Pancreas (tissue), 10 donors: Measurements from ENCODE around the gene RAF1. TPM values are rescaled to one million over a fixed set of nuclear protein-coding genes. Genes with fewer than 3 reads are reported as not detected.
"Not testable (repeated sequence)": the region's sequence is repeated elsewhere in the genome, so short reads cannot be mapped to it uniquely, and the experiment has no call there.

Experiments used
- ATAC-seq, 4 donors: fragments of 200-7000 bp; cut with Tn5 transposase; one replicate each; pipeline versions ENCODE4 v1.8.0 to v1.9.1; 2020; ENCODE audit warnings: mild to moderate bottlenecking in 4 of 4, moderate library complexity in 4 of 4
- DNase-seq, 6 donors: peaks; one replicate each; pipeline ENCODE4 v3.0.0-alpha.2; 2020
- FAIRE-seq: peaks from 2 replicates; lab custom pipeline; 2012; peaks lifted over from hg19 to GRCh38; lab: Jason Lieb, UNC
- H3K27ac ChIP-seq, 4 donors: fragments of 200-600 bp; sonication (generic); 1 replicate in 3 of 4; 2 replicates in 1 of 4; pipeline versions ENCODE4 v1.5.0 to v1.8.0; 2020
- H3K27me3 ChIP-seq, 4 donors: fragments of 200-600 bp; one replicate each; pipeline ENCODE4 v1.8.0; 2021
- H3K36me3 ChIP-seq, 3 donors: fragments of 200-600 bp; sonication (generic) in 1 of 3; one replicate each; pipeline versions ENCODE4 v1.5.0 to v1.8.0; 2020 to 2021
- H3K4me1 ChIP-seq, 3 donors: fragments of 200-600 bp; one replicate each; pipeline ENCODE4 v1.8.0; 2021
- H3K4me3 ChIP-seq, 4 donors: fragments of 200-600 bp; sonication (generic) in 2 of 4; one replicate each; pipeline versions ENCODE4 v1.5.0 to v1.8.0; 2020 to 2021
- H3K9me3 ChIP-seq, 4 donors: fragments of 200-600 bp; one replicate each; pipeline ENCODE4 v1.8.0; 2021
- CTCF ChIP-seq, 4 donors: fragments of 200-600 bp; sonication (generic) in 3 of 4; IDR thresholded peaks; one replicate each; pipeline versions ENCODE4 v1.5.0 to v1.8.0; 2021; ENCODE audit warnings: antibody characterized with exemption in 4 of 4
- WGBS, 2 donors: extraction: QIAGEN DNeasy Blood & Tissue Kit; methylation state at CpG; one replicate each; pipeline ENCODE4 v1.1.7; 2013; 5-methylcytosine and 5-hydroxymethylcytosine counted together
- intact Hi-C, 3 donors: fragments of 100-400 bp; cut with DNase I; formaldehyde crosslinking; loops; one replicate each; pipeline versions ENCODE4 v1.11.1 to v1.14.2; 2022
- polyA plus RNA-seq, 2 donors: library from polyadenylated mRNA; stranded (reverse); fragments of 200-250 nt; gene quantifications; one replicate each; pipeline ENCODE4 v1.2.3, GENCODE V29; 2013
- total RNA-seq, 6 donors: library from RNA; stranded (reverse); fragmentation: NEBNext Ultra II Directional in 4 of 6; extraction: Animal tissue kit (Norgen Biotek cat#: 25700) in 4 of 6; gene quantifications; one replicate each; pipeline versions ENCODE4 v1.2.1 to v1.2.4, GENCODE V29; 2021 to 2023
- donor health status: healthy with polysubstance abuse.
- donor health status: DM: no; HTN: no; CAD: no; lungs with moderate emphysema.
- donor health status: DM: no; HTN: no; CAD: no.
- donor health status: control.
- donor health status: control.
- donor health status: Bipolar disorder and iron deficiency.
- donor health status: DM: yes; HTN: yes; CAD: no.
- donor health status: DM: no; HTN: no; CAD: no.
- donor health status: DM: no; HTN: no; CAD: no.
- donor health status: DM: yes; HTN: yes; CAD: no.

RAF1 gene
- total and polyA plus RNA-seq, 8 donors, result 29.1 to 46.9 (median 38.1) TPM

- Histone ChIP-seq H3K4me1 (peaks cover 0 to 10% (median 9%) of the 10 kb centered on the region in 3 donors), H3K27ac (no peak overlapping the region), H3K9me3 (no peaks in the 10 kb centered on the region), H3K27me3 (no peaks in the 10 kb centered on the region), H3K4me3 (no peak overlapping the region), H3K36me3 (no peaks in the 10 kb centered on the region)
- 7 to 19% methylated on average over 1 of the region's 1 CpG for WGBS, 2 donors
- ATAC-seq (peak; percentile 78 to 87 (median 80)), DNase-seq (no peak), FAIRE-seq (no peak)
- TF ChIP-seq CTCF (IDR thresholded peaks at IDR 0.05), result no peak
- intact Hi-C loops, result no loop called here
Observed at GRCh38 chr3:12638105-12638504, 25.8 kb downstream of the RAF1 start.

- no peak for TF ChIP-seq CTCF (IDR thresholded peaks at IDR 0.05)
- no peak for ATAC-seq
- 77 to 81% methylated on average over 4 of the region's 4 CpGs for WGBS, 2 donors
- no peaks in the 10 kb centered on the region for H3K27me3 ChIP-seq
- intact Hi-C loops, result no loop called here
- no peak for FAIRE-seq
- no peaks in the 10 kb centered on the region for H3K9me3 ChIP-seq
- no peaks in the 10 kb centered on the region for H3K36me3 ChIP-seq
- no peak overlapping the region for H3K27ac ChIP-seq
- no peak for DNase-seq
- H3K4me3 ChIP-seq, result no peak overlapping the region
- peaks cover 13 to 22% (median 15%) of the 10 kb centered on the region in 3 donors for H3K4me1 ChIP-seq
Observed at GRCh38 chr3:12633108-12633507, 30.8 kb downstream of the RAF1 start.

DNA sequence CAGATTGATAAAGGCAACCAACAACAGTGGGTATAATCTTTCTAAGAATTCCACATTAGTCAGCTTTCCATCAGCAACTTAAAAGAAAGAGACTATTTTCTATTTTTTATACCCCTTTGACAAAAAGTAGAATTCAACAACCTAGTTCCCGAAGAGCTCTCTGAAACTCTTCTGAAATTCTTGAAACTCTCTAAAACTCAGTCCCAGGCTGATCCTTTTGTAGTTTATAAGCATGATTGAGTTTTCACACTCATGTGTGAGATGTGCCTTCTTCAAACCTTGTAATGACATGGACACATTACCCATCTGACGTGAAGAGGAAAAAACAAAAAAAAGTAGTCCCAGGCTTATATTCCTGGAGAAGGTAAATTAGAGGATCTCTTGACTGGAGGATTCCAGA lies 31.4 kb downstream of the RAF1 start:
- Histone ChIP-seq H3K27ac (no peak overlapping the region), H3K36me3 (no peaks in the 10 kb centered on the region), H3K4me1 (peaks cover 12 to 22% (median 15%) of the 10 kb centered on the region in 3 donors), H3K4me3 (no peak overlapping the region), H3K9me3 (no peaks in the 10 kb centered on the region), H3K27me3 (no peaks in the 10 kb centered on the region)
- 82 to 83% methylated on average over 2 of the region's 2 CpGs for WGBS, 2 donors
- no peak for FAIRE-seq
- no peak for DNase-seq
- no peak for ATAC-seq
- intact Hi-C loops, result no loop called here
- no peak for TF ChIP-seq CTCF (IDR thresholded peaks at IDR 0.05)

DNA sequence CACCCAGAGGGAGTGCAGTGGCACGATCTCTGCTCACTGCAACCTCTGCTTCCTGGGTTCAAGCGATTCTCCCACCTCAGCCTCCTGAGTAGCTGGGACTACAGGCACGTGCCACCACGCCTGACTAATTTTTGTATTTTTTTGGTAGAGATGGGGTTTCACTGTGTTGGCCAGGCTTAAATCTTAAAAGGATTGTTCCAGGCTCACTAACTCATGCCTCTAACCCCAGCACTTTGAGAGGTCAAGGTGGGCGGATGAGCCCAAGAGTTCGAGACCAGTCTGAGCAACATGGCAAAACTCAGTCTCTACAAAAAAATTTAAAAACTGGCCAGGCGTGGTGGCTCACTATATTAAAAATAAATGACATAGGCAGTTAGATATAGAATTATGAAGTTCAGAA lies 33.1 kb downstream of the RAF1 start:
- FAIRE-seq, H3K27ac ChIP-seq, ATAC-seq, H3K4me3 ChIP-seq, H3K36me3 ChIP-seq, H3K9me3 ChIP-seq, intact Hi-C loops, DNase-seq, H3K27me3 ChIP-seq: not testable (repeated sequence)
- WGBS, 2 donors, result 96 to 97% methylated on average over 7 of the region's 7 CpGs
- H3K4me1 ChIP-seq, result peaks cover 21 to 37% (median 25%) of the 10 kb centered on the region in 3 donors

DNA sequence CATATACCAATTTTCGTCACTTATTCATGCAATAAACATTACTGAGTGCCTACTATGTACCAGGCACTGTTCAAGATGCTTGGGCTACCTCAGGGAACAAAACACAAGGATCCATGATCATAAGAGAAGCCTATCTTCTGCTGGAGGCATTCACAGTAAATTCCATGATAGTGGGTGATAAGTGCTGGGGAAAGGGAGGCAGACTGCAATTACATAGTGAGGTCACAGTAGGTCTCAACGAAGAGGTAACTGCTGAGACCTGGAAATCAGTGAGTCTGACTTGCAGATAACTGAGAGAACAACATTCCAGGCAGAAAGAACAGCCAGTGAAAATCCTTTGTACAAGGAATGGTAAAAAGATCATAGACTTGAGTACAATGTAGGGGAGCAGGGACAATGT lies 33.6 kb downstream of the RAF1 start:
- DNase-seq (no peak), ATAC-seq (no peak), FAIRE-seq (no peak)
- no peaks in the 10 kb centered on the region for H3K9me3 ChIP-seq
- no peak for TF ChIP-seq CTCF (IDR thresholded peaks at IDR 0.05)
- H3K4me3 ChIP-seq, result no peak overlapping the region
- H3K4me1 ChIP-seq, result peaks cover 21 to 40% (median 25%) of the 10 kb centered on the region in 3 donors
- H3K27me3 ChIP-seq, result no peaks in the 10 kb centered on the region
- H3K27ac ChIP-seq, result peak overlapping the region in 2 of 4 donors; percentile 53 to 59
- no peaks in the 10 kb centered on the region for H3K36me3 ChIP-seq
- intact Hi-C loops, result no loop called here
- WGBS, 2 donors, result 44 to 60% methylated on average over 2 of the region's 2 CpGs
